Measurements from ENCODE around the gene FBRS.

Gene FBRS

DNA sequence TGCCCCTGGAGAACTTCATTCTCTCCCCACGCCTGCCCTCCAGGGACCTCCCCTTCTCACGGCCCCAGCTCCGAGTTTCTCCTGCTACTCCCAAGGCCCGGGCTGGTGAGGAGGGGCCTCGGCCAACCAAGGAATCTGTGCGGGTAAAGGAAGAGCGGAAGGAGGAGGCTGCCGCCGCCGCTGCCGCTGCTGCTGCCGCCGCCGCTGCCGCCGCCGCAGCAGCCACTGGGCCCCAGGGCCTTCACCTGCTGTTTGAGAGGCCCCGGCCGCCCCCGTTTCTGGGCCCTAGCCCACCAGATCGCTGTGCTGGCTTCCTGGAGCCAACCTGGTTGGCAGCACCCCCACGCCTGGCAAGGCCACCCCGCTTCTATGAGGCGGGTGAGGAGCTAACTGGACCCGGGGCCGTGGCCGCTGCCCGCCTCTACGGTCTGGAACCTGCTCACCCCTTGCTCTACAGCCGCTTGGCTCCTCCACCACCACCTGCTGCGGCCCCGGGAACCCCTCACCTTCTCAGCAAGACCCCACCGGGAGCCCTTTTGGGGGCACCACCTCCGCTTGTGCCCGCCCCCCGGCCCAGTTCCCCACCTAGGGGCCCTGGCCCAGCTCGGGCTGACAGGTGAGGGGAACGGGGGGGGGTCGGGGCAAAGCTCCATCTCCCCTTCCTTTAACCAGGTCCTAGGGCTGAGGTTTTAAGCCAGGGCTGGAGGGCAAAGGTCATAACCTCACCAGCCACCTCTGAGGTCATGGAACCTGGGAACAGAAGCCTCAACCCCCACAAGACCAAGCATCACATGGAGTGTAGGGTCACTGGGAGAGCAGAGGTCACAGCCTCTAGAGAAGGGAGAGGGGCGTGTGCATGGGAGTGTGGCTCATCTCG is 11.0 kb downstream of the FBRS start:
- Mint-ChIP-seq H3K36me3 (ENCODE audit: low read depth) (peaks cover 33% of the 10 kb centered on the region), H3K9me3 (no peaks in the 10 kb centered on the region), H3K4me3 (no peak overlapping the region), H3K27ac (no peak overlapping the region), H3K27me3 (ENCODE audit: low read depth) (no peaks in the 10 kb centered on the region), H3K4me1 (no peaks in the 10 kb centered on the region)
- TF ChIP-seq, protein P1, sequence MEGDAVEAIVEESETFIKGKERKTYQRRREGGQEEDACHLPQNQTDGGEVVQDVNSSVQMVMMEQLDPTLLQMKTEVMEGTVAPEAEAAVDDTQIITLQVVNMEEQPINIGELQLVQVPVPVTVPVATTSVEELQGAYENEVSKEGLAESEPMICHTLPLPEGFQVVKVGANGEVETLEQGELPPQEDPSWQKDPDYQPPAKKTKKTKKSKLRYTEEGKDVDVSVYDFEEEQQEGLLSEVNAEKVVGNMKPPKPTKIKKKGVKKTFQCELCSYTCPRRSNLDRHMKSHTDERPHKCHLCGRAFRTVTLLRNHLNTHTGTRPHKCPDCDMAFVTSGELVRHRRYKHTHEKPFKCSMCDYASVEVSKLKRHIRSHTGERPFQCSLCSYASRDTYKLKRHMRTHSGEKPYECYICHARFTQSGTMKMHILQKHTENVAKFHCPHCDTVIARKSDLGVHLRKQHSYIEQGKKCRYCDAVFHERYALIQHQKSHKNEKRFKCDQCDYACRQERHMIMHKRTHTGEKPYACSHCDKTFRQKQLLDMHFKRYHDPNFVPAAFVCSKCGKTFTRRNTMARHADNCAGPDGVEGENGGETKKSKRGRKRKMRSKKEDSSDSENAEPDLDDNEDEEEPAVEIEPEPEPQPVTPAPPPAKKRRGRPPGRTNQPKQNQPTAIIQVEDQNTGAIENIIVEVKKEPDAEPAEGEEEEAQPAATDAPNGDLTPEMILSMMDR (IDR thresholded peaks at IDR 0.05; ENCODE audit: unreplicated experiment in 3 of 3): no peak

DNA sequence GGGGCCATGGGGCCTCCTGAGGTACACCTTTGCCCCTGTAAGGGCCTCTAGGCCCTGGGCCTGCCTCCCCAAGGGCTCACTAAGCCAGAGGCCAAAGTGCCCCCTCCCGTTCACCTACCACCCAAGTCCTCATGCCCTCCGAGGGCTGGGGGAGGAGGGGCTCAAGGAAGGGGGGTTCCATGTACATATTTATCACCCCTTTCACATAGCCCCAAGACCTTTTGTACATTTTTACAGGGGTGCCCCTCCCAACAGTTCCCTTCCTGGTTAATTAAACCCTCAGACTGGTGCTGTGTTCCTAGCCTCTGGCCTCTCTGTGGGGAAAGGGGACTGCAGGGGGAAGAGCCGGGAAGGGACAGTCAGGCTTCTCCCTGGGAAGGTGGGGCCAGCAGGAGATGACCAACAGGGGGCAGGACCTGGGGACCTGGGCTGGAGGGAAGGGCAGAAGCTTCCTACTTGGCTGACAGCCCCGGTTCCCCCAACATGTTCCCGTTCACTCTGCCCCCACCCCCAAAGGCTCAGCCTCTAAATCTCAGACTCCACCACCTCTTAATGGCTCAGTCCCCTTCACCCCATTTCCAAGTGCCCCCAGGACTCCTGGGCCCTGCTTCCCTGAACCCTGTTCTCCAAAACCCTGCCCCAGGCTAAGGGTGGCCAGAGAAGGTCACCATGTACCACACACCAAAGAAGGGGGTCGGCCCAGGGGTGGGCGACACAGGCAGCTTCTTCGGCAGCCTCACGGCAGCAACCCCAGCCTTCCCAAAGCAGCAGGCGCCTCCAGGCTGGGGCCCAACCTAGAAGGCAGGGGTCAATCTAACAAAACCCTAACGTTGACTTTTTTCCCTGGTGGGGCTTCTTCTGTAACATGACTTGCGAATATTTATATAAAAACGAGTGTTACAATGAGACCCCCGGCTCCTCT is 11.9 kb downstream of the FBRS start:
- TF ChIP-seq, protein P1 (IDR thresholded peaks at IDR 0.05; ENCODE audit: unreplicated experiment in 3 of 3): no peak
- Mint-ChIP-seq H3K27ac (no peak overlapping the region), H3K4me3 (no peak overlapping the region), H3K9me3 (no peaks in the 10 kb centered on the region), H3K27me3 (ENCODE audit: low read depth) (peaks cover under 1% of the 10 kb centered on the region), H3K36me3 (ENCODE audit: low read depth) (peaks cover 28% of the 10 kb centered on the region), H3K4me1 (no peaks in the 10 kb centered on the region)

DNA sequence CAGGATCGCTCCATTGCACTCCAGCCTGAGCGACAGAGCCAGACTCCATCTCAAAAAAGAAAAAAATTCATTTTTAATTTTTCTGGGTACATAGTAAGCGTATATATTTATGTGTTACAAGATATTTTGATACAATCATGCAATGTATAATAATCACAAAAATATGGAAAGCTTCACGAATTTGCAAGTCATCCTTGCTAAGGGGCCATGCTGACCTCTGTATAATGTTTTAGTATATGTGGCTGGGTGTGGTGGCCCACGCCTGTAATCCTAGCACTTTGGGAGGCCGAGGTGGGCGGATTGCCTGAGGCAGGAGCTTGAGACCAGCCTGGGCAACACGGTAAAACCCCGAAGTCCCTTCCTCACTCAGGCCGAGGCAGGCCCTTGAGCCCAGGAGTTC is 16.9 kb downstream of the FBRS start:
- Mint-ChIP-seq H3K4me3 (no peak overlapping the region), H3K4me1 (no peaks in the 10 kb centered on the region), H3K9me3 (no peaks in the 10 kb centered on the region), H3K27ac (no peak overlapping the region), H3K27me3 (ENCODE audit: low read depth) (peaks cover 9% of the 10 kb centered on the region), H3K36me3 (ENCODE audit: low read depth) (peaks cover 9% of the 10 kb centered on the region)
- TF ChIP-seq, protein P1 (IDR thresholded peaks at IDR 0.05; ENCODE audit: unreplicated experiment in 3 of 3): no peak

DNA sequence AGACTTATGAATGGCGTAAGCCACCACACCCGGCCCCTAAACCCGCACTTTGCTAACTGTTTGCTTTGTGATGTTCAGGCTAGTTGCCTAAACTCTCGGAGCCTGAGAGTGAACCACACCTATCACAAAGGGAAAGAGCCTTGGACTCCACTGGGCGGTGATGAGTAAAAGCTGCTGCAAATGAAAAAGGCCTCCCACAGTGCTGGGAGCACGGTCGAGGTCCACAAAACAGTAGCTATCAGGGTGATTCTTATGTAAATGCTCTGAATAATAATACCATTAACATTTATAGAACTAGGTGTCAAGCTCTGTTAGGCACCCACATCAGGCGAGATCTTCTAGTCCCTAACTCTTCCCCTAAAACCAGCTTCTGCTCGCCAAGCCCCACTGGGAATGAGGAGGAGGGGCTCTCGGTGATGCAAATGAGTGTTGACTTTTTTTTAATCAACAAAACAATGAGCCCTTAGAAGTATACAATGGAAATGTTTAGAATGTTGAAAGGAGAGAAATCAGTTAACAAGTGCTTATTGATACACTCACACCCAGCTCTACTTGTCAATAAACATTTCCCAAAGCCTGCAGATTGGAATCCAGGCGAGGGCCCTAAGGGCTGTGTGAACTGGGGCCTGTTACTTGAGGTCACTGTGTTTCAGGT is 19.8 kb downstream of the FBRS start:
- Mint-ChIP-seq H3K36me3 (ENCODE audit: low read depth) (no peaks in the 10 kb centered on the region), H3K27ac (peak overlapping the region in 1 of 3 experiments; percentile 20), H3K27me3 (ENCODE audit: low read depth) (peaks cover 19% of the 10 kb centered on the region), H3K4me3 (no peak overlapping the region), H3K4me1 (no peaks in the 10 kb centered on the region), H3K9me3 (no peaks in the 10 kb centered on the region)
- TF ChIP-seq, protein P1 (IDR thresholded peaks at IDR 0.05; ENCODE audit: unreplicated experiment in 3 of 3): no peak

DNA sequence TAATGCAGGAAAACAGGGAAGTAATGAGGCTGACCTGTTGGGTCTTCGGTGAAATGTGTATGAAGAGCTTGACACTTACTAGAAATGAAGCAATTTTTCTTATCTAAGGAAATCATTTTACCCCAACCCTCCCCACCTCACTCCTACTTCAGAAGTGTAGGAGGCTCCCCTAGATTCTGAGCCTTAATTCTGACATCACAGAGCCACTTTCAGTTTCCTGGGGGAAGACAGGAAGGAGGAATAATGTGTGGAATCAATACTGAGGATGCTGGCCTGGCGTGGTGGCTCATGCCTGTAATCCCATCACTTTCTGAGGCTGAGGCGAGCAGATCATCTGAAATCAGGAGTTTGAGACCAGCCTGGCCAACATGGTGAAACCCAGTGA is 20.3 kb downstream of the FBRS start:
- no peaks in the 10 kb centered on the region for H3K9me3 Mint-ChIP-seq
- no peak overlapping the region for H3K4me3 Mint-ChIP-seq
- H3K27ac Mint-ChIP-seq: peak overlapping the region in 1 of 3 experiments; percentile 20
- H3K27me3 Mint-ChIP-seq (ENCODE audit: low read depth): peaks cover 19% of the 10 kb centered on the region
- H3K36me3 Mint-ChIP-seq (ENCODE audit: low read depth): no peaks in the 10 kb centered on the region
- TF ChIP-seq, protein P1 (IDR thresholded peaks at IDR 0.05; ENCODE audit: unreplicated experiment in 3 of 3): no peak
- H3K4me1 Mint-ChIP-seq: no peaks in the 10 kb centered on the region
